Right lobe of liver (tissue), 4 donors: ENCODE measurements around the gene CXCL10.

Experiments used
- CTCF ChIP-seq, 4 donors: fragments of 200-600 bp in 3 of 4; fragments of 450-650 bp in 1 of 4; IDR thresholded peaks; one replicate each; pipeline versions ENCODE4 v1.5.1 to v1.8.0; 2016 to 2022; ENCODE audit warnings: antibody characterized with exemption in 4 of 4, mild to moderate bottlenecking in 2 of 4
- POLR2A ChIP-seq: fragments of 450-650 bp; IDR thresholded peaks from one replicate; pipeline ENCODE4 v1.6.1; 2017; ENCODE audit warnings: antibody characterized with exemption, mild to moderate bottlenecking
- donor health status: DM: no; HTN: no; CAD: no.
- donor health status: DM: no; HTN: no; CAD: no.
- donor health status: DM: no; HTN: yes; CAD: no.

DNA sequence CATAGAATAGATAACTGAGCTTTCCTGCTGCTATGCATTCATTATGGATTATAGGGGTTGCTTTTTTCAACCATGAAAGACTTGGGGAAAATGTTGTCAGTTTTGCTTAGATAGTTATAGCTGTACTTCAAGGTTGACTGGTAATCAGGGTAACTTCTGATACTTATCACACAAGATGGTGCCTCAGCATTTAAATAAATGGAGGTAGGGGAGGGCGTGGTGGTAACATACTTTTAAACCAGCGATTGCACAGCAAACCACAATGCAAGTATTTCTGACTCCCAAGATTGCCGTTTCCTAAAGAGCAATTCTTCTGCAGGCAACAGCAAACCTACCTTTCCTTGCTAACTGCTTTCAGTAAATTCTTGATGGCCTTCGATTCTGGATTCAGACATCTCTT lies 1.3 kb downstream of the CXCL10 start:
- TF ChIP-seq CTCF (IDR thresholded peaks at IDR 0.05) = no peak
- no peak for TF ChIP-seq POLR2A
